GM23338 (cell line): ENCODE data around the gene ERC1.

ENCODE experiments used
- CREB1 ChIP-seq: fragments of 250-450 bp; sonication (Bioruptor Pico); IDR thresholded peaks from 2 replicates; pipeline ENCODE4 v1.5.0; 2020; ENCODE audit warnings: low read depth, mild to moderate bottlenecking, moderate library complexity
- EZH2 ChIP-seq: fragments of 200-600 bp; sonication (generic); IDR thresholded peaks from one replicate; pipeline ENCODE4 v1.8.0; 2017; ENCODE audit warnings: antibody characterized with exemption, mild to moderate bottlenecking, low read depth; ENCODE audit not compliant: unreplicated experiment
- EZH2phosphoT487 ChIP-seq: fragments of 200-600 bp; sonication (generic); IDR thresholded peaks from one replicate; pipeline ENCODE4 v1.8.1; 2018; ENCODE audit warnings: antibody characterized with exemption; ENCODE audit not compliant: unreplicated experiment
- POLR2AphosphoS5 ChIP-seq: IDR thresholded peaks from 2 replicates; pipeline ENCODE4 v1.6.1; 2016; ENCODE audit warnings: antibody characterized with exemption, low read depth
- ZNF114 ChIP-seq: fragments of 250-450 bp; sonication (Bioruptor Pico); IDR thresholded peaks from 2 replicates; pipeline ENCODE4 v1.5.0; 2020; ENCODE audit warnings: mild to moderate bottlenecking, moderate library complexity
- TF ChIP-seq, protein P1 (sequence below), 2 experiments: fragments of 200-600 bp in 1 of 2; sonication (generic) in 1 of 2; conservative IDR thresholded peaks; 2 replicates each; pipeline versions ENCODE4 v1.5.1 to v1.6.1; 2016 to 2017; ENCODE audit warnings: antibody characterized with exemption in 2 of 2, low read depth in 2 of 2, mild to moderate bottlenecking in 2 of 2, moderate library complexity in 1 of 2
- TF ChIP-seq, protein P2 (sequence below): IDR thresholded peaks from one replicate; pipeline ENCODE4 v1.6.1; 2018; ENCODE audit warnings: antibody characterized with exemption; ENCODE audit not compliant: unreplicated experiment
- TF ChIP-seq, protein P3 (sequence below): IDR thresholded peaks from 2 replicates; pipeline ENCODE4 v1.6.1; 2016; ENCODE audit warnings: antibody characterized with exemption

DNA sequence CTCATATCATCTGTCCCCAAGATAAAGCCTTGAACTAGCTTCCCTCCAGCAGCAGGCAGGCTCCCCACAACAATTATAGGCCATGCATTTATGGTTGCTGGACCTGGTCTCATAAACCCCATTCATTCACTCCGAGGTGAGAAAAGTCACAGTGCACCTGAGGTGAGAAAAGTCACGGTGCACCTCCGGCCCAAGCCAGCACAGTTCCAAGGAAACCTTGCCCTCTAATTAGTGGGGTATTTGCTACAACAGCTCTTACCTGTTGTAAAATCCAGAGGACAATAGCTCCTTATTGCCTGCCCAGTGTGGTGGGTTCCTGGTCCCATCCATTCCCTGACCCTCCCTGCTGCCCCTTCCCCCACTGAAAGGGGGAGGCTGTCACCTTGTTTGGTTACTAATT, 537.8 kb downstream of the ERC1 start:
- TF ChIP-seq, protein P1, sequence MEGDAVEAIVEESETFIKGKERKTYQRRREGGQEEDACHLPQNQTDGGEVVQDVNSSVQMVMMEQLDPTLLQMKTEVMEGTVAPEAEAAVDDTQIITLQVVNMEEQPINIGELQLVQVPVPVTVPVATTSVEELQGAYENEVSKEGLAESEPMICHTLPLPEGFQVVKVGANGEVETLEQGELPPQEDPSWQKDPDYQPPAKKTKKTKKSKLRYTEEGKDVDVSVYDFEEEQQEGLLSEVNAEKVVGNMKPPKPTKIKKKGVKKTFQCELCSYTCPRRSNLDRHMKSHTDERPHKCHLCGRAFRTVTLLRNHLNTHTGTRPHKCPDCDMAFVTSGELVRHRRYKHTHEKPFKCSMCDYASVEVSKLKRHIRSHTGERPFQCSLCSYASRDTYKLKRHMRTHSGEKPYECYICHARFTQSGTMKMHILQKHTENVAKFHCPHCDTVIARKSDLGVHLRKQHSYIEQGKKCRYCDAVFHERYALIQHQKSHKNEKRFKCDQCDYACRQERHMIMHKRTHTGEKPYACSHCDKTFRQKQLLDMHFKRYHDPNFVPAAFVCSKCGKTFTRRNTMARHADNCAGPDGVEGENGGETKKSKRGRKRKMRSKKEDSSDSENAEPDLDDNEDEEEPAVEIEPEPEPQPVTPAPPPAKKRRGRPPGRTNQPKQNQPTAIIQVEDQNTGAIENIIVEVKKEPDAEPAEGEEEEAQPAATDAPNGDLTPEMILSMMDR (conservative IDR thresholded peaks at IDR 0.05; ENCODE audit: low read depth in 2 of 2) = no peak
- no peak for TF ChIP-seq POLR2AphosphoS5
- TF ChIP-seq ZNF114 (CRISPR knock-in tag) = no peak
- TF ChIP-seq CREB1 = no peak
- no peak for TF ChIP-seq EZH2phosphoT487
- no peak for TF ChIP-seq EZH2
- TF ChIP-seq, protein P2, sequence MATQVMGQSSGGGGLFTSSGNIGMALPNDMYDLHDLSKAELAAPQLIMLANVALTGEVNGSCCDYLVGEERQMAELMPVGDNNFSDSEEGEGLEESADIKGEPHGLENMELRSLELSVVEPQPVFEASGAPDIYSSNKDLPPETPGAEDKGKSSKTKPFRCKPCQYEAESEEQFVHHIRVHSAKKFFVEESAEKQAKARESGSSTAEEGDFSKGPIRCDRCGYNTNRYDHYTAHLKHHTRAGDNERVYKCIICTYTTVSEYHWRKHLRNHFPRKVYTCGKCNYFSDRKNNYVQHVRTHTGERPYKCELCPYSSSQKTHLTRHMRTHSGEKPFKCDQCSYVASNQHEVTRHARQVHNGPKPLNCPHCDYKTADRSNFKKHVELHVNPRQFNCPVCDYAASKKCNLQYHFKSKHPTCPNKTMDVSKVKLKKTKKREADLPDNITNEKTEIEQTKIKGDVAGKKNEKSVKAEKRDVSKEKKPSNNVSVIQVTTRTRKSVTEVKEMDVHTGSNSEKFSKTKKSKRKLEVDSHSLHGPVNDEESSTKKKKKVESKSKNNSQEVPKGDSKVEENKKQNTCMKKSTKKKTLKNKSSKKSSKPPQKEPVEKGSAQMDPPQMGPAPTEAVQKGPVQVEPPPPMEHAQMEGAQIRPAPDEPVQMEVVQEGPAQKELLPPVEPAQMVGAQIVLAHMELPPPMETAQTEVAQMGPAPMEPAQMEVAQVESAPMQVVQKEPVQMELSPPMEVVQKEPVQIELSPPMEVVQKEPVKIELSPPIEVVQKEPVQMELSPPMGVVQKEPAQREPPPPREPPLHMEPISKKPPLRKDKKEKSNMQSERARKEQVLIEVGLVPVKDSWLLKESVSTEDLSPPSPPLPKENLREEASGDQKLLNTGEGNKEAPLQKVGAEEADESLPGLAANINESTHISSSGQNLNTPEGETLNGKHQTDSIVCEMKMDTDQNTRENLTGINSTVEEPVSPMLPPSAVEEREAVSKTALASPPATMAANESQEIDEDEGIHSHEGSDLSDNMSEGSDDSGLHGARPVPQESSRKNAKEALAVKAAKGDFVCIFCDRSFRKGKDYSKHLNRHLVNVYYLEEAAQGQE = no peak
- TF ChIP-seq, protein P3, sequence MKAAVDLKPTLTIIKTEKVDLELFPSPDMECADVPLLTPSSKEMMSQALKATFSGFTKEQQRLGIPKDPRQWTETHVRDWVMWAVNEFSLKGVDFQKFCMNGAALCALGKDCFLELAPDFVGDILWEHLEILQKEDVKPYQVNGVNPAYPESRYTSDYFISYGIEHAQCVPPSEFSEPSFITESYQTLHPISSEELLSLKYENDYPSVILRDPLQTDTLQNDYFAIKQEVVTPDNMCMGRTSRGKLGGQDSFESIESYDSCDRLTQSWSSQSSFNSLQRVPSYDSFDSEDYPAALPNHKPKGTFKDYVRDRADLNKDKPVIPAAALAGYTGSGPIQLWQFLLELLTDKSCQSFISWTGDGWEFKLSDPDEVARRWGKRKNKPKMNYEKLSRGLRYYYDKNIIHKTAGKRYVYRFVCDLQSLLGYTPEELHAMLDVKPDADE = no peak
